PC-9 (cell line): Measurements from ENCODE around the gene ITCH. TPM values are rescaled to one million over a fixed set of nuclear protein-coding genes. Genes with fewer than 3 reads are reported as not detected.
"Not testable (repeated sequence)": the region's sequence is repeated elsewhere in the genome, so short reads cannot be mapped to it uniquely, and the experiment has no call there.

ENCODE experiments used
- BruUV-seq: library from RNA; stranded (reverse); fragments of 400-500 nt; replicated peaks from 2 replicates; lab custom pipeline; 2021; lab: Mats Ljungman, UMichigan
- CTCF ChIA-PET: fragments of 300-600 bp; sonication (Branson Sonifier 250); formaldehyde crosslinking; loops from one replicate; lab custom pipeline; 2022; ENCODE audit warnings: antibody characterized with exemption; lab: Charles Lee
- POLR2A ChIA-PET: fragments of 300-600 bp; sonication (Branson Sonifier 250); formaldehyde crosslinking; loops from one replicate; lab custom pipeline; 2022; ENCODE audit warnings: antibody characterized with exemption; ENCODE audit not compliant: unreplicated experiment; lab: Charles Lee
- DNase-seq, 2 experiments: peaks; one replicate each; pipeline versions ENCODE4 v3.0.0 to v3.0.0-alpha.2; 2015 to 2022; ENCODE audit warnings: mixed read lengths in 1 of 2
- H2AFZ ChIP-seq: fragments of 200-600 bp; sonication (generic); 2 replicates; pipeline ENCODE4 v1.8.1; 2017; ENCODE audit warnings: antibody characterized with exemption
- H3F3A ChIP-seq: fragments of 200-600 bp; sonication (generic); 2 replicates; pipeline ENCODE4 v1.8.1; 2017; ENCODE audit warnings: antibody characterized with exemption, mild to moderate bottlenecking, low read depth; ENCODE audit not compliant: insufficient read depth
- H3K27ac ChIP-seq: fragments of 200-600 bp; sonication (generic); 2 replicates; pipeline ENCODE4 v1.6.1; 2016; ENCODE audit warnings: mixed run types
- H3K27me3 ChIP-seq: fragments of 200-600 bp; sonication (generic); 2 replicates; pipeline ENCODE4 v1.6.1; 2016; ENCODE audit warnings: low read depth, mixed run types; ENCODE audit not compliant: insufficient read depth
- H3K36me3 ChIP-seq: fragments of 200-600 bp; sonication (generic); 2 replicates; pipeline ENCODE4 v1.6.1; 2016; ENCODE audit warnings: low read depth, mixed run types
- H3K4me1 ChIP-seq: fragments of 200-600 bp; sonication (generic); replicated peaks from 2 replicates; pipeline ENCODE4 v1.6.1; 2016; ENCODE audit warnings: mixed run types; ENCODE audit not compliant: insufficient read depth
- H3K4me2 ChIP-seq: fragments of 200-600 bp; sonication (generic); 2 replicates; pipeline ENCODE4 v1.6.1; 2017; ENCODE audit warnings: mixed run types
- H3K4me3 ChIP-seq: fragments of 200-600 bp; sonication (generic); 2 replicates; pipeline ENCODE4 v1.6.1; 2016; ENCODE audit warnings: mixed run types
- H3K79me2 ChIP-seq: fragments of 200-600 bp; sonication (generic); 2 replicates; pipeline ENCODE4 v1.6.1; 2017; ENCODE audit warnings: low read depth, mixed run types
- H3K9me2 ChIP-seq: fragments of 200-600 bp; sonication (generic); 2 replicates; pipeline ENCODE4 v1.8.1; 2017; ENCODE audit warnings: mild to moderate bottlenecking; ENCODE audit not compliant: insufficient read depth
- H3K9me3 ChIP-seq: fragments of 200-600 bp; sonication (generic); 2 replicates; pipeline ENCODE4 v1.8.1; 2016; ENCODE audit warnings: low read depth; ENCODE audit not compliant: insufficient read depth
- H4K20me1 ChIP-seq: fragments of 200-600 bp; sonication (generic); 2 replicates; pipeline ENCODE4 v1.8.1; 2017; ENCODE audit not compliant: insufficient read depth
- EZH2 ChIP-seq: fragments of 200-600 bp; sonication (generic); IDR thresholded peaks from 2 replicates; pipeline ENCODE4 v1.8.0; 2017; ENCODE audit warnings: antibody characterized with exemption, low read depth
- intact Hi-C: fragments of 100-400 bp; cut with micrococcal nuclease; formaldehyde crosslinking; loops from one replicate; pipeline ENCODE4 v1.10.0; 2022; ENCODE audit not compliant: unreplicated experiment
- total RNA-seq: library from RNA; stranded (reverse); gene quantifications from 2 replicates; pipeline ENCODE4 v1.2.3, GENCODE V29; 2021
- TF ChIP-seq, protein P1 (sequence below): fragments of 200-600 bp; sonication (generic); conservative IDR thresholded peaks from 2 replicates; pipeline ENCODE4 v1.6.1; 2017; ENCODE audit warnings: mixed run types, antibody characterized with exemption, mild to moderate bottlenecking, moderate library complexity

ITCH gene
- total RNA-seq, 1 experiment from 2014 or later = 144 TPM

GRCh38 chr20:34347571-34347970 lies 15.5 kb upstream of the ITCH start:
- no peak overlapping the region for H2AFZ ChIP-seq
- H3K36me3 ChIP-seq = no peaks in the 10 kb centered on the region
- no TSS peak for BruUV-seq
- CTCF ChIA-PET = interaction anchor here (1.9 kb wide), 1 partner anchor 35 kb away, joined by 5 read pairs; no protein-coding TSS in a partner anchor
- H3K4me1 ChIP-seq = peaks cover 44% of the 10 kb centered on the region
- H3K27ac ChIP-seq = no peak overlapping the region
- H3K27me3 ChIP-seq = no peaks in the 10 kb centered on the region
- H3K9me3 ChIP-seq = no peaks in the 10 kb centered on the region
- no peak for DNase-seq
- no peak overlapping the region for H3K4me3 ChIP-seq
- intact Hi-C loops = no loop called here
- no peak overlapping the region for H3K4me2 ChIP-seq
- TF ChIP-seq EZH2 = no peak
- TF ChIP-seq, protein P1, sequence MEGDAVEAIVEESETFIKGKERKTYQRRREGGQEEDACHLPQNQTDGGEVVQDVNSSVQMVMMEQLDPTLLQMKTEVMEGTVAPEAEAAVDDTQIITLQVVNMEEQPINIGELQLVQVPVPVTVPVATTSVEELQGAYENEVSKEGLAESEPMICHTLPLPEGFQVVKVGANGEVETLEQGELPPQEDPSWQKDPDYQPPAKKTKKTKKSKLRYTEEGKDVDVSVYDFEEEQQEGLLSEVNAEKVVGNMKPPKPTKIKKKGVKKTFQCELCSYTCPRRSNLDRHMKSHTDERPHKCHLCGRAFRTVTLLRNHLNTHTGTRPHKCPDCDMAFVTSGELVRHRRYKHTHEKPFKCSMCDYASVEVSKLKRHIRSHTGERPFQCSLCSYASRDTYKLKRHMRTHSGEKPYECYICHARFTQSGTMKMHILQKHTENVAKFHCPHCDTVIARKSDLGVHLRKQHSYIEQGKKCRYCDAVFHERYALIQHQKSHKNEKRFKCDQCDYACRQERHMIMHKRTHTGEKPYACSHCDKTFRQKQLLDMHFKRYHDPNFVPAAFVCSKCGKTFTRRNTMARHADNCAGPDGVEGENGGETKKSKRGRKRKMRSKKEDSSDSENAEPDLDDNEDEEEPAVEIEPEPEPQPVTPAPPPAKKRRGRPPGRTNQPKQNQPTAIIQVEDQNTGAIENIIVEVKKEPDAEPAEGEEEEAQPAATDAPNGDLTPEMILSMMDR = no peak
- peaks cover 56% of the 10 kb centered on the region for H3F3A ChIP-seq
- no peaks in the 10 kb centered on the region for H4K20me1 ChIP-seq
- POLR2A ChIA-PET = no interaction called here
- no peaks in the 10 kb centered on the region for H3K79me2 ChIP-seq
- H3K9me2 ChIP-seq = no peaks in the 10 kb centered on the region

DNA sequence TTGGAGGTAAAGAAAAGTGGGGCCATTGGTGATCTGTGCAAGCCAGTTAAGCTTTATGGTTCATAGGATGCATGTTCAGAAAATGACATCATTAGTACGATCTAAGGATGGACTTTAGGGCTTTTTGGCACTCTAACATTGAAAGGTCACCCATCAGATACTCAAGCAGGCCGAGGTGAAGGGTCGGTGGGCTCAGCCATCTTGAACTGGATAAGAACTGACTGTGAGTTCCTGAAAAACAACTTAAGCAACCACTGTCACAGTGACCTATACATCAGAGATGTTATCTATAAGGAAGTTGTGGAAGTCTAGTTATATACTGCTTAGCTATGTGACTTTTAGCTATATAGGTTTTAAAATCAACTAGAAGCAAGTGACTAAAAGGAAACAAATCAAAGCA lies 13.0 kb upstream of the ITCH start:
- H3K4me3 ChIP-seq = peak overlapping the region; percentile 2; the same call in 1 of the 2 replicates
- no peaks in the 10 kb centered on the region for H3K9me2 ChIP-seq
- BruUV-seq = TSS peak; percentile 93
- H3K27me3 ChIP-seq = no peaks in the 10 kb centered on the region
- no peak overlapping the region for H2AFZ ChIP-seq
- POLR2A ChIA-PET = interaction anchor here (0.6 to 1.0 kb wide), 5 partner anchors 8 to 331 kb away, joined by 3 to 15 read pairs (median 7); no protein-coding TSS in a partner anchor
- no peak for TF ChIP-seq EZH2
- TF ChIP-seq, protein P1 = no peak
- H4K20me1 ChIP-seq = no peaks in the 10 kb centered on the region
- H3K4me1 ChIP-seq = peaks cover 30% of the 10 kb centered on the region
- peaks cover 43% of the 10 kb centered on the region for H3F3A ChIP-seq
- H3K27ac ChIP-seq = peak overlapping the region; percentile 94
- intact Hi-C loops = no loop called here
- peak in 1 of 2 experiments; percentile 96 for DNase-seq
- CTCF ChIA-PET = interaction anchor here (0.6 to 1.2 kb wide), 2 partner anchors 31 to 362 kb away, joined by 3 read pairs; no protein-coding TSS in a partner anchor
- peak overlapping the region; percentile 65 for H3K4me2 ChIP-seq
- H3K36me3 ChIP-seq = no peaks in the 10 kb centered on the region
- no peaks in the 10 kb centered on the region for H3K79me2 ChIP-seq
- no peaks in the 10 kb centered on the region for H3K9me3 ChIP-seq

DNA sequence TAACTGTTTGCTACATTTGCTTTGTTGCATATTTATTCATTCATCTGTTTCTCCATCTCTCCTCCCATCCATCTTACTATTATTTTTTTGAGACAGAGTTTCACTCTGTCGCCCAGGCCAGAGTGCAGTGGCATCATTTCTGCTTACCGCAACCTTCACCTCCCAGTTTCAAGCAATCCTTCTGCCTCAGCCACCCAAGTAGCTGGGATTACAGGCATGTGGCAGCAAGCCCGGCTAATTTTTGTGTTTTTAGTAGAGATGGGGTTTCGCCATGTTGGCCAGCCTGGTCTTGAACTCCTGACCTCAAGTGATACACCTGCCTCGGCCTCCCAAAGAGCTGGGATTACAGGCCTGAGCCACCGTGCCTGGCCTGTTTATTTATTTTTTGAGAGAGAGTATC lies 9.6 kb upstream of the ITCH start:
- H2AFZ ChIP-seq, H3K36me3 ChIP-seq, H3K79me2 ChIP-seq, POLR2A ChIA-PET, H3K4me3 ChIP-seq, H4K20me1 ChIP-seq, H3K9me3 ChIP-seq, CTCF ChIA-PET, DNase-seq, intact Hi-C loops, BruUV-seq, H3K9me2 ChIP-seq, H3K4me2 ChIP-seq, H3K27me3 ChIP-seq, H3K27ac ChIP-seq: not testable (repeated sequence)
- peaks cover 34% of the 10 kb centered on the region for H3K4me1 ChIP-seq
- H3F3A ChIP-seq = peaks cover 39% of the 10 kb centered on the region
